DND-41 (cell line): ENCODE data around the gene SUSD4.
A peak's percentile ranks its signal among the peaks of the same experiment; 100 is the strongest.

ENCODE experiments used
- ATAC-seq: fragments of 200-7000 bp; cut with Tn5 transposase; 3 replicates; pipeline ENCODE4 v1.9.1; 2021; ENCODE audit warnings: low read depth; ENCODE audit not compliant: insufficient read depth
- DNase-seq: peaks from one replicate; pipeline ENCODE4 v3.0.0-alpha.2; 2020
- H2AFZ ChIP-seq: 2 replicates; pipeline ENCODE4 v1.6.0; 2012; ENCODE audit warnings: low read depth, low read length
- H3K27ac ChIP-seq: 2 replicates; pipeline ENCODE4 v1.5.1; 2012; ENCODE audit warnings: low read length, inconsistent platforms
- H3K27me3 ChIP-seq: fragments of 200-600 bp; sonication (generic); 2 replicates; pipeline ENCODE4 v1.6.0; 2012; ENCODE audit warnings: low read length, mild to moderate bottlenecking, inconsistent platforms; ENCODE audit not compliant: insufficient read depth, poor library complexity
- H3K36me3 ChIP-seq: 2 replicates; pipeline ENCODE4 v1.5.1; 2012; ENCODE audit warnings: low read length, inconsistent platforms; ENCODE audit not compliant: insufficient read depth
- H3K4me1 ChIP-seq: 2 replicates; pipeline ENCODE4 v1.5.1; 2012; ENCODE audit warnings: mild to moderate bottlenecking, low read length; ENCODE audit not compliant: insufficient read depth
- H3K4me2 ChIP-seq: 2 replicates; pipeline ENCODE4 v1.6.0; 2012; ENCODE audit warnings: mild to moderate bottlenecking, moderate library complexity, low read length, inconsistent platforms; ENCODE audit not compliant: insufficient read depth
- H3K4me3 ChIP-seq, 2 experiments: fragments of 200-600 bp in 1 of 2; shearing (Covaris generic) in 1 of 2; 2 replicates each; pipeline ENCODE4 v1.5.1; 2012 to 2016; ENCODE audit warnings: inconsistent platforms in 2 of 2, low read length in 2 of 2, mild to moderate bottlenecking in 2 of 2, low read depth in 1 of 2, moderate library complexity in 1 of 2
- H3K79me2 ChIP-seq: 2 replicates; pipeline ENCODE4 v1.6.0; 2012; ENCODE audit warnings: low read length, inconsistent platforms; ENCODE audit not compliant: insufficient read depth
- H3K9ac ChIP-seq: 2 replicates; pipeline ENCODE4 v1.6.0; 2012; ENCODE audit warnings: low read depth, mild to moderate bottlenecking, inconsistent platforms, low read length, moderate library complexity
- H3K9me3 ChIP-seq: 2 replicates; pipeline ENCODE4 v1.5.1; 2012; ENCODE audit warnings: low read length, moderate library complexity, mild to moderate bottlenecking, inconsistent platforms; ENCODE audit not compliant: insufficient read depth, severe bottlenecking
- H4K20me1 ChIP-seq: 2 replicates; pipeline ENCODE4 v1.6.0; 2012; ENCODE audit warnings: low read length; ENCODE audit not compliant: insufficient read depth
- CTCF ChIP-seq: IDR thresholded peaks from 2 replicates; pipeline ENCODE4 v1.5.1; 2012; ENCODE audit warnings: borderline replicate concordance, low read length, moderate library complexity, mild to moderate bottlenecking; ENCODE audit not compliant: poor library complexity, severe bottlenecking; ENCODE audit errors: extremely low read depth
- EZH2 ChIP-seq: IDR thresholded peaks from 3 replicates; pipeline ENCODE4 v1.6.1; 2012; ENCODE audit warnings: borderline replicate concordance, low read depth, mild to moderate bottlenecking, moderate library complexity, low read length, inconsistent platforms; ENCODE audit not compliant: severe bottlenecking

SUSD4 gene

DNA sequence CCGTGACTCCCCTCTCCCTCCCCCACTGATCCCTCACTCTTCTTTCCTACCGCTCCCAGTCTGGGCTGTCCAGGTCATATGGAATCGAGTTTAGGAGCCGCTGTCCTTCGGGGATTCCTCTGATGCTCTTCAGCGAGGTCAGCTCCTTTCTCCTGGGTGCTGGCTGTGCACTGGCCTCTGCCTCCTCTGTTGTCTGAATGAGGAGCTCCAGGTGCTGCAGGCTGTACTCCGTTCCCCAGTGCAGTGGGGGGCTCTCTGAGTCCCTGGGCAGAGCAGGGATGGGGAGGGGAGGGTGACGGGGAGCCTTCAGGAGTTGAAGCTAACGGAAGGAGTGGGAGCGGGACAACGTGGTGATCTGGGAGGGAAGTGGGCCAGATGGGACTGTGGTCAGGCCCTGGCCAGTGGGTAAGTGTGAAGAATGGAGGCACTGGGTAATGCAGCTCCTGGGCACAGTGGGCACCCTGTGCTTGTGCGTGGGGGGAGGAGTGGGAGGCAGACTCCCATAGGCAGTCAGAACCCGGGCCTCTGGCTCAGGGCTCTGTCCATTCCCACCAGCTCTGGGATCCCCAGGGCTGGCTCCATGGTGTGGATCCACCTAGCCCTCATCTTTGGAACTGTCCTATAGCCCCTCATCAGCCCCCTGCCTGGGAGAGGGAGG is 161.5 kb downstream of the SUSD4 start:
- H3K4me2 ChIP-seq: no peak overlapping the region
- no peaks in the 10 kb centered on the region for H3K9me3 ChIP-seq

GRCh38 chr1:223201967-223202366 is 162.0 kb downstream of the SUSD4 start:
- ATAC-seq: no peak
- Histone ChIP-seq H3K4me1 (no peaks in the 10 kb centered on the region), H3K4me2 (no peak overlapping the region), H3K27ac (no peak overlapping the region), H3K27me3 (no peaks in the 10 kb centered on the region), H4K20me1 (no peaks in the 10 kb centered on the region), H3K9ac (no peak overlapping the region), H3K79me2 (no peaks in the 10 kb centered on the region), H3K4me3 (no peak overlapping the region), H3K9me3 (no peaks in the 10 kb centered on the region), H2AFZ (no peak overlapping the region), H3K36me3 (no peaks in the 10 kb centered on the region)
- TF ChIP-seq EZH2: no peak
- TF ChIP-seq CTCF: no peak
- no peak for DNase-seq

More for the DNA sequence above, 161.5 kb downstream of the SUSD4 start:
- ATAC-seq (peak; percentile 32), DNase-seq (peak; percentile 11)
- H2AFZ ChIP-seq: no peak overlapping the region
- no peaks in the 10 kb centered on the region for H3K4me1 ChIP-seq
- TF ChIP-seq EZH2 (no peak), CTCF (no peak)
- H3K4me3 ChIP-seq: no peak overlapping the region
- no peaks in the 10 kb centered on the region for H3K36me3 ChIP-seq
- H3K79me2 ChIP-seq: no peaks in the 10 kb centered on the region
- no peaks in the 10 kb centered on the region for H4K20me1 ChIP-seq
- no peak overlapping the region for H3K27ac ChIP-seq
- H3K9ac ChIP-seq: no peak overlapping the region
- H3K27me3 ChIP-seq: no peaks in the 10 kb centered on the region

DNA sequence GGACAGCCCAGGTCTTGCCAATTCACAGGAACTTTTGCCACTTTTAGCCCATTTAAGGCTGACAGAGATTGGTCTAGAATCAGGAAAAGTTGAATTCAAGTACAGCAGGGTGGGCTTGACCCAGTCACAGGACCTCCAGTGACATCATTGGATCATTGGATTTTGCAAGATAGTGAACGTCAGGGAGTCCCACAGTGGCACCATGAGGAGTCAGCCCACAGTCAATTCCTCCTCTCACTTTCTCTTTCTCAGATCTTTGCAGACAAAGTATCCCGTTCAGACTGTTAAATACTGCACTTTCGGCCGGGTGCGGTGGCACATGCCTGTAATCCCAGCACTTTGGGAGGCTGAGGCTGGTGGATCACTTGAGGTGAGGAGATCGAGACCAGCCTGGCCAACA is 163.1 kb downstream of the SUSD4 start:
- DNase-seq (no peak), ATAC-seq (no peak)
- Histone ChIP-seq H2AFZ (no peak overlapping the region), H3K4me2 (no peak overlapping the region), H3K36me3 (no peaks in the 10 kb centered on the region), H3K4me3 (no peak overlapping the region), H3K27me3 (no peaks in the 10 kb centered on the region), H3K9me3 (no peaks in the 10 kb centered on the region), H3K9ac (no peak overlapping the region), H3K4me1 (no peaks in the 10 kb centered on the region), H3K27ac (no peak overlapping the region), H3K79me2 (no peaks in the 10 kb centered on the region), H4K20me1 (no peaks in the 10 kb centered on the region)
- no peak for TF ChIP-seq EZH2
- TF ChIP-seq CTCF: no peak
